Fibroblast of gingiva (primary cell): ENCODE measurements around the gene S100A7.
A peak's percentile ranks its signal among the peaks of the same experiment; 100 is the strongest.
"Not testable (repeated sequence)": the region's sequence is repeated elsewhere in the genome, so short reads cannot be mapped to it uniquely, and the experiment has no call there.

Experiments used
- DNase-seq: peaks from one replicate; pipeline ENCODE4 v3.0.0-alpha.2; 2011; ENCODE audit warnings: low read depth

The S100A7 gene

DNA sequence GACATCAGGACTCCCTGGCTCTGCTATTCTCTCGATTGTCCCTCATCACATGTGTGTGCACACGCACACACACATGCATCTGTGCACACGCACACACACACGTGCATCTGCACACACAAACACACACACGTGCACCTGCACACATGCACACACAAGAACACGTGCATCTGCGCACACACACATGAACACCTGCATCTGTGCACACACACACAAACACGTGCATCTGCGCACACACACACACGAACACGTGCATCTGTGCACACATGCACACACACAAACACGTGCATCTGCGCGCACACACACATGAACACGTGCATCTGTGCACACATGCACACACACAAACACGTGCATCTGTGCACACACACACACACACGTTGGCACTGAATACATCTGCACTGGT is 29.4 kb downstream of the S100A7 start:
- no peak for DNase-seq

DNA sequence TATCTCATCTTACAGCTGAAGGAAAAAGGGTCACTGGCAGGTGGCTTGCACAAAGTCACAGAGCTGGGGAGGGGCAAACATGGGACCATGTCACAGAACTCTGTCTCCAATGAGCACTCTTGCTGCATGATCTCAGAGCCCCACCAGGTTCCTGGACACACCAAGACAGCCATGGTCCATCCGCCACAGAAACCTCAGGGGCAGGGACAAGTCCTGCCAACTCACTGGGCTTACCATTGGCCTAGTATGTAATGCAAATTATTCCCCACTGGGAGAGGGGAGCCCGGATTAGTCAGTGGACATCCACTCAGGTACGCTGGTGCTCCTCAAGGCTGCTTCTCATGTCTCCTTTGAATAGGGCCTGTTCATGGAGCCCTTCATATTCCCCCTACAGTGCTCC is 29.9 kb downstream of the S100A7 start:
- DNase-seq: no peak

DNA sequence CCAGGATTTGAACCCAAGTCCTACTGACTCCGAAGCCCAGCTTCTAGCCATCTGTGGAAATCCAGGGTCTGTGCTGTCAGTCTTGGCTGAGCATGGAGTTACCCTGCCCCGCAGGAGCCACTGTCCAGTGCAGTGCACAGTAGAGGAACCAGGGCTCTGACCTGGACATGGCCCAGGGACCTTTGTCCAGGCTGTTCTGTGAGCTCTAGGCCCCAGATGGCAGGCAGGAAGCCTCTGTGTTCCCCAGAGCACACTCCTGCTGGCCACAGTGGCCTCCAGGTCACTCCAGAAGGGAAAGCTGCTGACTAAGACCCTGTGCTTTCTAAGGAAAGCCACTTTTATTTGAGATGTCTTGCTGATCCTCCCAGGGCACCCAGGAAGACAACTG is 30.3 kb downstream of the S100A7 start:
- no peak for DNase-seq

GRCh38 chr1:153429266-153430165 is 30.9 kb downstream of the S100A7 start:
- no peak for DNase-seq

DNA sequence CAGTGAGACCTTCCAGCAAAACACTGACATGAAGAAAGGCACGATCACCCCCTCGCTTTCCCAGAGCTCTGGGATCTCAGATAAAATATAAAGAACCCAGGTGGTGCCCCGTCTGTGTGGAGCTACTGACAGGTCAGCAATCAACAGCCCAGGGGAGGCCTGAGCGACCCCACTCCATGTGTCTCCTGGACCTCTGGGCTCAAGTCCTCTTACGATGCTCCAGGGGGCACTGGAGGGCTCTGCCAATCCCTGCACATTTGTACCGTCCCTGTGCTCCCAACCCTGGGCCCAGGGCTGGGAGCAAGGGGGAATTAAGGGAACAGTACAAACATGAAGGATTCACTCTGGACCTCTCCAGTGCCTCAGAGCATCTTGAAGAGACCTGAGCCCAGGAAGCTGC is 31.7 kb downstream of the S100A7 start:
- DNase-seq: no peak

DNA sequence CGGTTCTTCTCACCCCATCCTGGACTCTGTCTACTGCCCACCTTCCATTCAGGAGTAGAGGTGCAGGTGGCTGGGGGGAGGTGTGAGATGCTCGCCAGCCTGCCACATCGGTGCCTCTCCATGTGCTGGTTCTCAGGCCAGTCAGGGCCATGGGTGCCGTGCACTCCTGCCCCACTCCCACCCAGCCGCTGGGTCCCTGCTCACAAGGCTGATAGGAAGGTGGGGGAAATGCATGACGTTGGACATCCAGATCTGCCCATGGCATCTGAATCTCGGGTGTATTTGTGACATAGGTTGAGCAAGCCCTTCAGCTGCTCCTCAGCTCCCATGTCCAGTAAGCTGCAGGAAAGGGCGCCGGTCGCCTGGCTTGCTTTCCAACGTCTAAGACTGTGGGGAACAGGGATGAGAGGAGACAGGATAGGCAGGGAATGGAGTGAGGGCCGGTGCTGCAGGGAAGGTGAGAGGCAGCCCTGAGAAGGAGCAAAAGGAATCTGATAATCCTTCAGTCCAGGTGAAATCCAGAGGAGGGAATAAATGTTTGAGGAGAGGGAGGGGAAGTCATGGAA is 32.3 kb downstream of the S100A7 start:
- no peak for DNase-seq

GRCh38 chr1:153426809-153427208 is 33.6 kb downstream of the S100A7 start:
- DNase-seq: no peak

DNA sequence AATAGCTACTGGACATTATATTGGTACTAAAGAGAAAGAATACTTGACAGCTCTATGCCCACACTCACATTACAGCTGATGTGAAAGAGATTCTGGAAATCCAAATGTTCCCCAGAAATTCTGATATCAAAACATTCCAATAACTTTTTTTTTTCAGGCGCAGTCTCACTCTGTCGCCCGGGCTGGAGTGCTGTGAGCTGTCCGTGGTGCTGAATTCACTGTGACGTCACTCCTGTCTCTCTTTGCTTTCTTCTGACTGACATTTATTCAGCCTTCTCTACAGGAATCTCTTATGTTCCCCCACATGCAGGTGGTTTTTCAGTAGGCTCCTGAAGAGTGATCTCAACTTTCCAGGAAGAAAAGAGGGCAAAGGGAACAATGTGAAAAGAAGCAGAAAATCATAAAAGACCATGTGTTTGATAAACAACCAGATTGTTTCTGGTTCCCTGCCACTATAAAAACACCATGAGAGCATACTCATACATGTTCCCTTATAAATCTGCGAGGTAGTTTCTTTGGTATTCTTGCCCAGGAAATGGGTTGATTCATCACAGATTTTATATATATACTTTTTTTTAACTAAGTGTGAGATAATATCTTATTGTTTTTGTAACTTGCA is 37.9 kb downstream of the S100A7 start:
- peak; percentile 34 for DNase-seq

GRCh38 chr1:153420306-153420705 is 40.1 kb downstream of the S100A7 start:
- no peak for DNase-seq

DNA sequence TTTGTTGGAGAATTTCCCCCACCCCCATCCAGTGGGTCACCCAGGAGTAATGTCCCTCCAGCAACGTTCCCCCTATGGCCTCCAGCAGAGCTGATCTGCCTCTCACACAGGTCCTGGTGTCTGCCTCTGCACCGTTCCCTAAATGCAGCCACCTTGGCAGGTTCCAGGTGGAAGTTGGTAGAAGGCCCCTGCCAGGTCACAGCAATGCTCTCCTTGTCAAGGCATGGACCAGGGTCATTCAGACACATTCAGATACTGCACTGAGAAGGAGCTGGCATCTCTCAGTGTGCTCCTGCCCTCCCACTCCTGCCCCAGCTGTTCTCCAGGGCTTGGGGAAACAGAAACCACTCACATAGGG is 41.0 kb downstream of the S100A7 start:
- not testable (repeated sequence) for DNase-seq

- not testable (repeated sequence) for DNase-seq
Measured at GRCh38 chr1:153418758-153419435, 41.6 kb downstream of the S100A7 start.

DNA sequence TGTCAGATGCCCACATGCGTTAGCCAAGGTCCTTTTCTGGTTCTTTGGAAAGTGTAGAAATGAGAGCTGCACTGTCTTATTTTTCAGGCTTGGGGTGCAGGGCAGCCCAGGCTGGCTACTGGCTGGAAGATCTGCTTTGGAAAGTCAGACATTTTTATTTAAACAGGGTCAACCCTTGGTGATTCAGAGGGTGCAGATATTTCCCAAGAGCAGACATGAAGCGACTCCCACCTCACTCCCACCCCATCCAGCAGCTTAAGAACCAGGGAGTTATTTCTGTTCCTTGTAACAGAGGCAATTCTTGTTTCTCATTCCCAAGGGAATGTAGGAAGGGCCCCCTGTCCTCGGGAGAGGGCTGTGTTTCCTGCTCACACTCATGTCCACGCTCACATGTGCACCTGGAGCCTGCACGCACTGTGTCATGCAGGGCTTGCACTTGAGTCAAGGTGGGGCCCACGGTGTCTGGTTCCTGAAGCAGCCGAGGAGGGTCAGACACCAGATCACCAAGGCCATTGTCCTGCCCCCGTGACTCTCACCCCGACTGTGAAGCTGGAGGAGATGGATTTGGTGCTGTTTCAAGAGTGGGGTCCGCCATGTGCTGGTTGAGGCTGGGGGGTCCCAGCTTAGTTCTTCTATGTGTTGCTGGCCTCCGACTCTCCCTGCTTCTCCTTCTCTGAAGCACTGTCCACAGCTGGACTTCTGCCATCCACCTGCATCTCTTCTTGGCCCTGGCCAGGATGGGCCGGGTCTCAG is 43.1 kb downstream of the S100A7 start:
- DNase-seq: no peak

GRCh38 chr1:153415850-153416570 is 44.4 kb downstream of the S100A7 start, which contains the start of gene S100A7A:
TSS of gene S100A7A (plus strand) at chr1:153416520. CDS start at chr1:153418083, 1,563 bp downstream.
- DNase-seq: no peak

DNA sequence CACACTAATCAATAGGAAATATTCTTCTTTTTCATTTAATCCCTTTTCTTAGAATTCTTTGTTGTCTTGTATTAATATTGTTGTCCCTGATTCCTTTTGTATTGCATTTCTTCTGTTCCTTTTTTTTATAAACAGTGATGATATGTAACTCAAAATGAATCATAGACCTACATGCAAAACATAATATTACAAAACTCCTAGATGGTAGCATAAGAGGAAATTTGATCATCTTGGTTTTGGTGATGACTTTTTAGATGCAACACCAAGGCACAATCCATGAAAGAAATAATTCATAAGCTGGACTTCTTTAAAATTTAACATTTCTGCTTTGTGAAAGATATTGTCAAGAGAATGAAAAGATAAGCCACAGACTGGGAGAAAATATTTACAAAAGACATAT is 46.5 kb downstream of the S100A7 start:
- not testable (repeated sequence) for DNase-seq
